HEK293 (cell line): Measurements from ENCODE around the gene DPPA3.

Experiments
- CTCF ChIA-PET: fragments of 350-600 bp; formaldehyde crosslinking; extraction: SDS; loops from one replicate; lab custom pipeline; 2021; ENCODE audit warnings: antibody characterized with exemption; lab: Yijun Ruan, JAX
- POLR2A ChIA-PET: fragments of 300-600 bp; formaldehyde crosslinking; extraction: SDS; loops from one replicate; lab custom pipeline; 2020; ENCODE audit warnings: antibody characterized with exemption, inconsistent platforms; lab: Yijun Ruan, JAX
- H3K27ac ChIP-seq: fragments of 200-500 bp; sonication (Bioruptor generic); 2 replicates; pipeline ENCODE4 v1.5.1; 2014; ENCODE audit warnings: low read depth, low read length, control low read depth, inconsistent platforms; ENCODE audit errors: extremely low read depth
- H3K36me3 ChIP-seq, 2 experiments: fragments of 200-500 bp in 1 of 2; sonication (Bioruptor generic) in 1 of 2; 1 replicate in 1 of 2; 2 replicates in 1 of 2; pipeline ENCODE4 v1.5.1; 2014 to 2017; ENCODE audit warnings: inconsistent platforms in 2 of 2, low read length in 2 of 2; ENCODE audit not compliant: control insufficient read depth in 2 of 2, insufficient read depth in 1 of 2
- H3K4me1 ChIP-seq: fragments of 200-500 bp; sonication (Bioruptor generic); 2 replicates; pipeline ENCODE4 v1.5.1; 2014; ENCODE audit warnings: mild to moderate bottlenecking, low read length, inconsistent platforms; ENCODE audit not compliant: control insufficient read depth, insufficient read depth
- H3K4me3 ChIP-seq: 2 replicates; pipeline ENCODE4 v1.5.1; 2011; ENCODE audit warnings: low read depth, mild to moderate bottlenecking, control low read depth, low read length, moderate library complexity
- H3K9me3 ChIP-seq: fragments of 200-500 bp; sonication (Bioruptor generic); 2 replicates; pipeline ENCODE4 v1.5.1; 2014; ENCODE audit warnings: low read depth, low read length, inconsistent platforms; ENCODE audit not compliant: control insufficient read depth, insufficient read depth
- BCL11A ChIP-seq: fragments of 450-650 bp; formaldehyde crosslinking; IDR thresholded peaks from 2 replicates; pipeline ENCODE4 v1.5.1; 2016; ENCODE audit warnings: low read depth, missing biosample characterization, missing genetic modification characterization
- GLI2 ChIP-seq: fragments of 450-650 bp; formaldehyde crosslinking; IDR thresholded peaks from 2 replicates; pipeline ENCODE4; 2017; ENCODE audit warnings: missing biosample characterization, missing genetic modification characterization, low read depth, borderline replicate concordance
- GLIS2 ChIP-seq: fragments of 450-650 bp; formaldehyde crosslinking; IDR thresholded peaks from 2 replicates; pipeline ENCODE4 v1.5.1; 2016; ENCODE audit warnings: missing biosample characterization, missing genetic modification characterization
- HOXD13 ChIP-seq: sonication (generic); formaldehyde crosslinking; IDR thresholded peaks from 2 replicates; pipeline ENCODE4 v1.8.0; 2022; ENCODE audit warnings: missing genetic modification reagents, borderline replicate concordance
- MEIS1 ChIP-seq: sonication (generic); formaldehyde crosslinking; IDR thresholded peaks from 2 replicates; pipeline ENCODE4 v1.8.1; 2022; ENCODE audit warnings: missing genetic modification reagents, mild to moderate bottlenecking, borderline replicate concordance
- REPIN1 ChIP-seq: fragments of 450-650 bp; formaldehyde crosslinking; IDR thresholded peaks from 2 replicates; pipeline ENCODE4 v1.5.1; 2017; ENCODE audit warnings: missing biosample characterization, missing genetic modification characterization, low read depth
- SP7 ChIP-seq: fragments of 450-650 bp; formaldehyde crosslinking; IDR thresholded peaks from 2 replicates; pipeline ENCODE4 v1.5.1; 2016; ENCODE audit warnings: missing biosample characterization, missing genetic modification characterization
- YY1 ChIP-seq: fragments of 450-650 bp; formaldehyde crosslinking; IDR thresholded peaks from 2 replicates; pipeline ENCODE4 v1.5.1; 2018; ENCODE audit warnings: missing biosample characterization, missing genetic modification characterization
- ZFP3 ChIP-seq: fragments of 450-650 bp; formaldehyde crosslinking; IDR thresholded peaks from 2 replicates; pipeline ENCODE4 v1.5.1; 2016; ENCODE audit warnings: low read depth, missing biosample characterization, missing genetic modification characterization
- ZNF140 ChIP-seq: fragments of 450-650 bp; formaldehyde crosslinking; IDR thresholded peaks from 2 replicates; pipeline ENCODE4 v1.5.1; 2016; ENCODE audit warnings: missing biosample characterization, missing genetic modification characterization
- ZNF146 ChIP-seq: fragments of 450-650 bp; formaldehyde crosslinking; IDR thresholded peaks from 2 replicates; pipeline ENCODE4 v1.5.1; 2016; ENCODE audit warnings: missing biosample characterization, missing genetic modification characterization
- ZNF2 ChIP-seq: fragments of 450-650 bp; formaldehyde crosslinking; IDR thresholded peaks from 2 replicates; pipeline ENCODE4 v1.5.1; 2016; ENCODE audit warnings: missing biosample characterization, missing genetic modification characterization
- ZNF24 ChIP-seq: fragments of 450-650 bp; formaldehyde crosslinking; IDR thresholded peaks from 2 replicates; pipeline ENCODE4 v1.5.1; 2016; ENCODE audit warnings: missing biosample characterization, missing genetic modification characterization
- ZNF302 ChIP-seq: fragments of 450-650 bp; formaldehyde crosslinking; IDR thresholded peaks from 2 replicates; pipeline ENCODE4 v1.5.1; 2016; ENCODE audit warnings: missing biosample characterization, missing genetic modification characterization, low read depth
- ZNF394 ChIP-seq: fragments of 450-650 bp; formaldehyde crosslinking; IDR thresholded peaks from 2 replicates; pipeline ENCODE4 v1.5.1; 2016; ENCODE audit warnings: missing biosample characterization, missing genetic modification characterization, mild to moderate bottlenecking, moderate library complexity, borderline replicate concordance
- ZNF501 ChIP-seq: fragments of 450-650 bp; formaldehyde crosslinking; IDR thresholded peaks from 2 replicates; pipeline ENCODE4 v1.5.1; 2016; ENCODE audit warnings: missing biosample characterization, missing genetic modification characterization
- ZNF510 ChIP-seq: fragments of 450-650 bp; formaldehyde crosslinking; IDR thresholded peaks from 2 replicates; pipeline ENCODE4 v1.5.1; 2018; ENCODE audit warnings: mild to moderate bottlenecking, missing genetic modification characterization, missing biosample characterization; ENCODE audit not compliant: insufficient replicate concordance
- ZNF518A ChIP-seq: fragments of 450-650 bp; formaldehyde crosslinking; conservative IDR thresholded peaks from 2 replicates; pipeline ENCODE4 v1.5.1; 2016; ENCODE audit warnings: low read depth, missing biosample characterization, missing genetic modification characterization
- ZNF555 ChIP-seq: fragments of 450-650 bp; formaldehyde crosslinking; conservative IDR thresholded peaks from 2 replicates; pipeline ENCODE4 v1.5.1; 2017; ENCODE audit warnings: missing biosample characterization, mild to moderate bottlenecking, missing genetic modification characterization, inconsistent platforms
- ZNF558 ChIP-seq: fragments of 450-650 bp; formaldehyde crosslinking; IDR thresholded peaks from 2 replicates; pipeline ENCODE4 v1.5.1; 2016; ENCODE audit warnings: missing biosample characterization, missing genetic modification characterization
- ZNF560 ChIP-seq: fragments of 450-650 bp; formaldehyde crosslinking; IDR thresholded peaks from 2 replicates; pipeline ENCODE4 v1.5.1; 2017; ENCODE audit warnings: missing biosample characterization, missing genetic modification characterization, borderline replicate concordance
- ZNF610 ChIP-seq: fragments of 450-650 bp; formaldehyde crosslinking; IDR thresholded peaks from 2 replicates; pipeline ENCODE4 v1.5.1; 2016; ENCODE audit warnings: missing biosample characterization, missing genetic modification characterization, borderline replicate concordance
- ZNF768 ChIP-seq: fragments of 450-650 bp; formaldehyde crosslinking; IDR thresholded peaks from 2 replicates; pipeline ENCODE4 v1.5.1; 2018; ENCODE audit warnings: missing biosample characterization, mild to moderate bottlenecking, missing genetic modification characterization
- ZNF785 ChIP-seq: fragments of 450-650 bp; formaldehyde crosslinking; IDR thresholded peaks from 2 replicates; pipeline ENCODE4 v1.5.1; 2016; ENCODE audit warnings: missing biosample characterization, missing genetic modification characterization
- TF ChIP-seq, protein P1 (sequence below): fragments of 450-650 bp; IDR thresholded peaks from 2 replicates; pipeline ENCODE4 v1.5.1; 2018; ENCODE audit warnings: missing biosample characterization, mild to moderate bottlenecking, missing genetic modification characterization
- TF ChIP-seq, protein P2 (sequence below): fragments of 450-650 bp; formaldehyde crosslinking; IDR thresholded peaks from 2 replicates; pipeline ENCODE4 v1.5.1; 2016; ENCODE audit warnings: missing biosample characterization, missing genetic modification characterization

DPPA3 gene

DNA sequence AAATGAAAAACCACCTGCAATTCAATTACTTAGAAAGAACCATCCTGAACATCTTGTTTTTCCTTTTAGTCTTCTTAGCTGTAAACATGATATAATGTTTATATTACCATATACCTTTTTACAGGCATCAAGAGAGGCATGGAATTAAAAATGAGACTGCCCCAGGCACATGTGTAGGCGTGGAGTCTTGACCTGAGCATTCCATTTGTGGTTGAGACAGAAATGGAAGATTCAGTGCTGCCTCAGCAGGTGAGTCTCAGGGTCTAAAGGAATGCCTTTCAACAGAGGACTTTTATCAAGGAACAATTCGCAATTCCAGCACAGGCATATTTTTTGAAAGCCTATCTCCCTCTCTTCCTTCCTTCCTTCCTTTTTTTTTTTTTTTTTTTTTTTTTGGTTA, 45.8 kb downstream of the DPPA3 start:
- H3K4me1 ChIP-seq = no peaks in the 10 kb centered on the region
- H3K27ac ChIP-seq = no peak overlapping the region
- H3K4me3 ChIP-seq = no peak overlapping the region
- no peaks in the 10 kb centered on the region for H3K9me3 ChIP-seq
- no peak for TF ChIP-seq ZNF560
- no peak for TF ChIP-seq GLI2
- TF ChIP-seq ZFP3 (tag by site-specific recombination) = no peak
- no peak for TF ChIP-seq HOXD13 (CRISPR knock-in tag)
- no peak for TF ChIP-seq ZNF302 (tag by site-specific recombination)
- TF ChIP-seq SP7 (tag by site-specific recombination) = no peak
- TF ChIP-seq ZNF518A = no peak
- no peak for TF ChIP-seq ZNF558 (tag by site-specific recombination)
- TF ChIP-seq GLIS2 (tag by site-specific recombination) = no peak
- TF ChIP-seq ZNF510 (tag by site-specific recombination) = no peak
- TF ChIP-seq ZNF2 = no peak
- no peak for TF ChIP-seq ZNF555 (tag by site-specific recombination)
- no peak for TF ChIP-seq BCL11A (tag by site-specific recombination)
- no peak for TF ChIP-seq ZNF768 (tag by site-specific recombination)
- TF ChIP-seq YY1 (tag by site-specific recombination) = no peak
- TF ChIP-seq MEIS1 = no peak
- CTCF ChIA-PET = no interaction called here
- POLR2A ChIA-PET = no interaction called here
- H3K36me3 ChIP-seq = no peaks in the 10 kb centered on the region

- TF ChIP-seq ZNF501 = no peak
- TF ChIP-seq ZNF610 (tag by site-specific recombination) = no peak
- TF ChIP-seq ZNF146 (tag by site-specific recombination) = no peak
- no peak for TF ChIP-seq ZNF140
- no peak for TF ChIP-seq GLIS2 (tag by site-specific recombination)
- TF ChIP-seq, protein P1, sequence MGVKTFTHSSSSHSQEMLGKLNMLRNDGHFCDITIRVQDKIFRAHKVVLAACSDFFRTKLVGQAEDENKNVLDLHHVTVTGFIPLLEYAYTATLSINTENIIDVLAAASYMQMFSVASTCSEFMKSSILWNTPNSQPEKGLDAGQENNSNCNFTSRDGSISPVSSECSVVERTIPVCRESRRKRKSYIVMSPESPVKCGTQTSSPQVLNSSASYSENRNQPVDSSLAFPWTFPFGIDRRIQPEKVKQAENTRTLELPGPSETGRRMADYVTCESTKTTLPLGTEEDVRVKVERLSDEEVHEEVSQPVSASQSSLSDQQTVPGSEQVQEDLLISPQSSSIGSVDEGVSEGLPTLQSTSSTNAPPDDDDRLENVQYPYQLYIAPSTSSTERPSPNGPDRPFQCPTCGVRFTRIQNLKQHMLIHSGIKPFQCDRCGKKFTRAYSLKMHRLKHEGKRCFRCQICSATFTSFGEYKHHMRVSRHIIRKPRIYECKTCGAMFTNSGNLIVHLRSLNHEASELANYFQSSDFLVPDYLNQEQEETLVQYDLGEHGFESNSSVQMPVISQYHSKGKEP (tag by site-specific recombination) = no peak
- TF ChIP-seq REPIN1 (tag by site-specific recombination) = no peak
- no peak for TF ChIP-seq ZNF24 (tag by site-specific recombination)
- TF ChIP-seq, protein P2, sequence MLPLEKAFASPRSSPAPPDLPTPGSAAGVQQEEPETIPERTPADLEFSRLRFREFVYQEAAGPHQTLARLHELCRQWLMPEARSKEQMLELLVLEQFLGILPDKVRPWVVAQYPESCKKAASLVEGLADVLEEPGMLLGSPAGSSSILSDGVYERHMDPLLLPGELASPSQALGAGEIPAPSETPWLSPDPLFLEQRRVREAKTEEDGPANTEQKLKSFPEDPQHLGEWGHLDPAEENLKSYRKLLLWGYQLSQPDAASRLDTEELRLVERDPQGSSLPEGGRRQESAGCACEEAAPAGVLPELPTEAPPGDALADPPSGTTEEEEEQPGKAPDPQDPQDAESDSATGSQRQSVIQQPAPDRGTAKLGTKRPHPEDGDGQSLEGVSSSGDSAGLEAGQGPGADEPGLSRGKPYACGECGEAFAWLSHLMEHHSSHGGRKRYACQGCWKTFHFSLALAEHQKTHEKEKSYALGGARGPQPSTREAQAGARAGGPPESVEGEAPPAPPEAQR = no peak
- TF ChIP-seq ZNF394 (tag by site-specific recombination) = no peak
- no peak for TF ChIP-seq ZNF785 (tag by site-specific recombination)
- CTCF ChIA-PET = no interaction called here
- Histone ChIP-seq H3K4me1 (no peaks in the 10 kb centered on the region), H3K4me3 (no peak overlapping the region), H3K9me3 (no peaks in the 10 kb centered on the region), H3K27ac (no peak overlapping the region), H3K36me3 (no peaks in the 10 kb centered on the region)
- POLR2A ChIA-PET = no interaction called here
Observed at GRCh38 chr12:7758766-7759140, 47.5 kb downstream of the DPPA3 start.
